Left lung (tissue), 10 donors: Measurements from ENCODE around the gene CCDC30. TPM values are rescaled to one million over a fixed set of nuclear protein-coding genes. Genes with fewer than 3 reads are reported as not detected.

Experiments
- ATAC-seq: fragments of 200-7000 bp; cut with Tn5 transposase; one replicate; pipeline ENCODE4 v1.9.1; 2020; ENCODE audit warnings: moderate library complexity
- DNase-seq, 4 donors: peaks; one replicate each; pipeline ENCODE4 v3.0.0-alpha.2; 2013 to 2020
- H3K27ac ChIP-seq, 2 donors: fragments of 200-600 bp; sonication (generic) in 1 of 2; one replicate each; pipeline versions ENCODE4 v1.5.0 to v1.8.0; 2020 to 2021
- H3K27me3 ChIP-seq, 2 donors: fragments of 200-600 bp; sonication (generic) in 1 of 2; one replicate each; pipeline versions ENCODE4 v1.5.0 to v1.8.0; 2020 to 2021
- H3K36me3 ChIP-seq, 2 donors: fragments of 200-600 bp; sonication (generic) in 1 of 2; one replicate each; pipeline versions ENCODE4 v1.5.0 to v1.8.0; 2020 to 2021
- H3K4me1 ChIP-seq, 2 donors: fragments of 200-600 bp; one replicate each; pipeline ENCODE4 v1.8.0; 2021
- H3K4me3 ChIP-seq, 2 donors: fragments of 200-600 bp; sonication (generic) in 1 of 2; one replicate each; pipeline versions ENCODE4 v1.5.0 to v1.8.0; 2020 to 2021; ENCODE audit warnings: mild to moderate bottlenecking in 1 of 2
- H3K9me3 ChIP-seq, 2 donors: fragments of 200-600 bp; sonication (generic) in 1 of 2; one replicate each; pipeline versions ENCODE4 v1.5.0 to v1.8.0; 2020 to 2021
- intact Hi-C, 2 donors: fragments of 100-400 bp; cut with DNase I; formaldehyde crosslinking; loops; one replicate each; pipeline versions ENCODE4 v1.11.2 to v1.14.2; 2022
- polyA plus RNA-seq, 6 donors: library from polyadenylated mRNA; unstranded; fragments of 120-200 nt; gene quantifications; one replicate each; pipeline ENCODE4 v1.2.1, GENCODE V29; 2013; ENCODE audit not compliant: insufficient read length in 6 of 6
- total RNA-seq, 2 donors: library from RNA; stranded (reverse); fragmentation: NEBNext Ultra II Directional; extraction: Animal tissue kit (Norgen Biotek cat#: 25700); gene quantifications; one replicate each; pipeline ENCODE4 v1.2.1, GENCODE V29; 2021
- TF ChIP-seq, protein P1 (sequence below), 2 donors: fragments of 200-600 bp; sonication (generic) in 1 of 2; IDR thresholded peaks; one replicate each; pipeline versions ENCODE4 v1.5.0 to v1.8.0; 2021; ENCODE audit warnings: antibody characterized with exemption in 2 of 2
- donor health status: DM: no; HTN: yes; CAD: no.
- donor health status: DM: no; HTN: no; CAD: no.

CCDC30 gene
- total and polyA plus RNA-seq, 8 donors, result 4.5 to 16.2 (median 12.3) TPM

- TF ChIP-seq, protein P1, sequence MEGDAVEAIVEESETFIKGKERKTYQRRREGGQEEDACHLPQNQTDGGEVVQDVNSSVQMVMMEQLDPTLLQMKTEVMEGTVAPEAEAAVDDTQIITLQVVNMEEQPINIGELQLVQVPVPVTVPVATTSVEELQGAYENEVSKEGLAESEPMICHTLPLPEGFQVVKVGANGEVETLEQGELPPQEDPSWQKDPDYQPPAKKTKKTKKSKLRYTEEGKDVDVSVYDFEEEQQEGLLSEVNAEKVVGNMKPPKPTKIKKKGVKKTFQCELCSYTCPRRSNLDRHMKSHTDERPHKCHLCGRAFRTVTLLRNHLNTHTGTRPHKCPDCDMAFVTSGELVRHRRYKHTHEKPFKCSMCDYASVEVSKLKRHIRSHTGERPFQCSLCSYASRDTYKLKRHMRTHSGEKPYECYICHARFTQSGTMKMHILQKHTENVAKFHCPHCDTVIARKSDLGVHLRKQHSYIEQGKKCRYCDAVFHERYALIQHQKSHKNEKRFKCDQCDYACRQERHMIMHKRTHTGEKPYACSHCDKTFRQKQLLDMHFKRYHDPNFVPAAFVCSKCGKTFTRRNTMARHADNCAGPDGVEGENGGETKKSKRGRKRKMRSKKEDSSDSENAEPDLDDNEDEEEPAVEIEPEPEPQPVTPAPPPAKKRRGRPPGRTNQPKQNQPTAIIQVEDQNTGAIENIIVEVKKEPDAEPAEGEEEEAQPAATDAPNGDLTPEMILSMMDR (IDR thresholded peaks at IDR 0.05), result no peak
- Histone ChIP-seq H3K4me3 (no peak overlapping the region), H3K9me3 (no peaks in the 10 kb centered on the region), H3K27me3 (no peaks in the 10 kb centered on the region), H3K36me3 (no peaks in the 10 kb centered on the region), H3K4me1 (peaks cover 0 to 4% of the 10 kb centered on the region in 2 donors), H3K27ac (no peak overlapping the region)
- DNase-seq (no peak), ATAC-seq (no peak)
- intact Hi-C loops, result no loop called here
These were observed 38.9 kb upstream of the CCDC30 start for GRCh38 chr1:42424201-42424600.

GRCh38 chr1:42427240-42427639, 35.8 kb upstream of the CCDC30 start:
- intact Hi-C loops, result no loop called here
- no peak overlapping the region for H3K4me3 ChIP-seq
- no peaks in the 10 kb centered on the region for H3K9me3 ChIP-seq
- H3K27me3 ChIP-seq, result no peaks in the 10 kb centered on the region
- DNase-seq (no peak), ATAC-seq (no peak)
- H3K4me1 ChIP-seq, result no peaks in the 10 kb centered on the region
- TF ChIP-seq, protein P1 (IDR thresholded peaks at IDR 0.05), result no peak
- no peaks in the 10 kb centered on the region for H3K36me3 ChIP-seq
- no peak overlapping the region for H3K27ac ChIP-seq

DNA sequence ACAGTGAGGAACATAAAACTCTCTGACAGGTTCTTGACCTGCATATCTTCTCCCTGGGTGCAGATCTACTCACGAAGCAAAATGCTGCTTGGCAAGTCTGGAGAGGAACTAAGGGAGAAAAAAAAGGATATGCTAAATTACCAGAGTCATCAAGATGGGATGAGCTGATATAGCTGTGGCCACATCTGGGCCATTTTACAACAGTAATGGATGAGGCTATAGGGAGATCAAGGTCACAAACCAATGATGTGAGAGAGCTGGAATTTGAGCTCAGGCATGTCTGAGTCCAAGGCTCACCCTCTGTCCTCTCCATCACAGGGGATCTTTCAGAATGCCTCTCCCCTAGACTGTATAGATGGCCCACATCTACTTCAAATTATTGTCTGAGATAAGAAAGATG, 33.5 kb upstream of the CCDC30 start:
- Histone ChIP-seq H3K9me3 (no peaks in the 10 kb centered on the region), H3K27ac (no peak overlapping the region), H3K4me1 (no peaks in the 10 kb centered on the region), H3K27me3 (no peaks in the 10 kb centered on the region), H3K36me3 (no peaks in the 10 kb centered on the region), H3K4me3 (no peak overlapping the region)
- DNase-seq (no peak), ATAC-seq (no peak)
- TF ChIP-seq, protein P1 (IDR thresholded peaks at IDR 0.05), result no peak
- intact Hi-C loops, result no loop called here

- no peaks in the 10 kb centered on the region for H3K9me3 ChIP-seq
- intact Hi-C loops, result no loop called here
- no peaks in the 10 kb centered on the region for H3K27me3 ChIP-seq
- no peak overlapping the region for H3K4me3 ChIP-seq
- H3K27ac ChIP-seq, result no peak overlapping the region
- H3K36me3 ChIP-seq, result no peaks in the 10 kb centered on the region
- no peak for DNase-seq
- no peak for ATAC-seq
- H3K4me1 ChIP-seq, result no peaks in the 10 kb centered on the region
- TF ChIP-seq, protein P1 (IDR thresholded peaks at IDR 0.05), result no peak
These were observed 32.6 kb upstream of the CCDC30 start for GRCh38 chr1:42430286-42431135.

DNA sequence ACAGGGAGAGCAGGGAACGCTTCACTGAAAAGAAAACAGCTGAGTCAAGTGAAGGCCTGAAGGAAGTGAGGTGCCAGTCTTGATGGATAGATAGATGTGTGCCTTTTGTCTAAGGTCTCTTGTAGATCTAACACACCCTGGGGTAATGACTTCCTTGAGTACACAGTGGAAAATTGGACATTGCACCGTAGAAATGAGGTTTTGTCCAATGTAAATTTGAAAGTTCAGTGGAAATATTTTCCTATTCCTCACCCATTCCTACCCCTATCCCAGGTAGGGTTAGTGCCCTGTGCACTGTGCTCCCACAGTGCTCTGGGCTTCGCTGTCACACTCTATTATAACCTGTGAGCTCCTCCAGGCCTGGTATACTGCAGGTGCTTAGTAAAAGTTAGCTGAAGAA, 31.6 kb upstream of the CCDC30 start:
- TF ChIP-seq, protein P1 (IDR thresholded peaks at IDR 0.05), result no peak
- Histone ChIP-seq H3K27me3 (no peaks in the 10 kb centered on the region), H3K9me3 (no peaks in the 10 kb centered on the region), H3K4me3 (no peak overlapping the region), H3K36me3 (no peaks in the 10 kb centered on the region), H3K4me1 (no peaks in the 10 kb centered on the region), H3K27ac (no peak overlapping the region)
- intact Hi-C loops, result no loop called here
- ATAC-seq, result no peak
- DNase-seq, result no peak
